K562 treated with DMSO at 1 percent for 24 hours (cell line): ENCODE data around the gene MOCS2. TPM values are rescaled to one million over a fixed set of nuclear protein-coding genes. Genes with fewer than 3 reads are reported as not detected.

Experiments
- total RNA-seq: library from RNA; unstranded; fragments of 300-600 nt; gene quantifications from 2 replicates; pipeline ENCODE4 v1.2.3, GENCODE V29; 2022; ENCODE audit warnings: low read depth; ENCODE audit not compliant: insufficient read depth

MOCS2 gene, protein sequence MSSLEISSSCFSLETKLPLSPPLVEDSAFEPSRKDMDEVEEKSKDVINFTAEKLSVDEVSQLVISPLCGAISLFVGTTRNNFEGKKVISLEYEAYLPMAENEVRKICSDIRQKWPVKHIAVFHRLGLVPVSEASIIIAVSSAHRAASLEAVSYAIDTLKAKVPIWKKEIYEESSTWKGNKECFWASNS
- total RNA-seq = 28.3 and 33.5 TPM in 2 replicates

GRCh38 chr5:53109443-53110127 lies at the start of gene MOCS2:
MOCS2 (minus strand) TSS chr5:53109757; CDS start chr5:53107174, 2,583 bp downstream.

Other genes with a start within 250 kb of the MOCS2 start
- gene ITGA2, start 120.4 kb downstream of the MOCS2 start, total RNA-seq = not detected in 2 replicates